WTC11 (cell line): ENCODE measurements around the gene GSTT4. TPM values are rescaled to one million over a fixed set of nuclear protein-coding genes. Genes with fewer than 3 reads are reported as not detected.

Experiments used
- ATAC-seq: fragments of 200-7000 bp; cut with Tn5 transposase; 2 replicates; pipeline ENCODE4 v1.10.0; 2021; ENCODE audit warnings: mild to moderate bottlenecking, moderate library complexity
- CTCF ChIA-PET: fragments of 300-600 bp; sonication (Branson Sonifier 250); formaldehyde crosslinking; loops from one replicate; lab custom pipeline; 2021; ENCODE audit warnings: antibody characterized with exemption; lab: Charles Lee
- POLR2A ChIA-PET: fragments of 350-600 bp; sonication (Branson Sonifier 250); formaldehyde crosslinking; loops from one replicate; lab custom pipeline; 2021; ENCODE audit warnings: antibody characterized with exemption; lab: Charles Lee
- DNase-seq: peaks from one replicate; pipeline ENCODE4 v3.0.0; 2021; ENCODE audit warnings: low spot score
- H3K27ac Mint-ChIP-seq: 2 replicates; pipeline ENCODE4 v1.8.0; 2021; ENCODE audit warnings: mixed read lengths
- H3K27me3 Mint-ChIP-seq: 2 replicates; pipeline ENCODE4 v1.8.0; 2021; ENCODE audit warnings: low read depth, mild to moderate bottlenecking, moderate library complexity, mixed read lengths
- H3K36me3 Mint-ChIP-seq: 2 replicates; pipeline ENCODE4 v1.8.0; 2021; ENCODE audit warnings: mixed read lengths
- H3K4me1 Mint-ChIP-seq: 2 replicates; pipeline ENCODE4 v1.8.0; 2022; ENCODE audit warnings: mixed read lengths
- H3K4me3 Mint-ChIP-seq: 2 replicates; pipeline ENCODE4 v1.8.0; 2021; ENCODE audit warnings: mild to moderate bottlenecking, moderate library complexity, mixed read lengths
- H3K9me3 Mint-ChIP-seq: 2 replicates; pipeline ENCODE4 v1.8.0; 2021; ENCODE audit warnings: mixed read lengths
- AR ChIP-seq: fragments of 250-450 bp; sonication (Bioruptor Pico); IDR thresholded peaks from 2 replicates; pipeline ENCODE4 v1.9.0; 2021; ENCODE audit warnings: mild to moderate bottlenecking
- ATF1 ChIP-seq: sonication (generic); formaldehyde crosslinking; IDR thresholded peaks from 2 replicates; pipeline ENCODE4 v1.8.1; 2023; ENCODE audit warnings: mild to moderate bottlenecking, moderate library complexity, missing genetic modification reagents
- CREB1 ChIP-seq: sonication (generic); formaldehyde crosslinking; IDR thresholded peaks from 2 replicates; pipeline ENCODE4 v1.8.0; 2023; ENCODE audit warnings: mild to moderate bottlenecking, missing genetic modification reagents
- EMX1 ChIP-seq: fragments of 250-450 bp; sonication (Bioruptor Pico); IDR thresholded peaks from 2 replicates; pipeline ENCODE4 v1.8.0; 2021; ENCODE audit warnings: mild to moderate bottlenecking
- ESRRA ChIP-seq: sonication (generic); formaldehyde crosslinking; IDR thresholded peaks from 2 replicates; pipeline ENCODE4 v1.8.1; 2022; ENCODE audit warnings: mild to moderate bottlenecking, missing genetic modification reagents, borderline replicate concordance
- FOXP4 ChIP-seq: sonication (generic); formaldehyde crosslinking; IDR thresholded peaks from 2 replicates; pipeline ENCODE4 v1.8.0; 2022; ENCODE audit warnings: mild to moderate bottlenecking, missing genetic modification reagents
- GABPB1 ChIP-seq: sonication (generic); formaldehyde crosslinking; IDR thresholded peaks from 2 replicates; pipeline ENCODE4 v1.8.1; 2023; ENCODE audit warnings: mild to moderate bottlenecking, missing genetic modification reagents
- JUN ChIP-seq: sonication (generic); formaldehyde crosslinking; IDR thresholded peaks from 2 replicates; pipeline ENCODE4 v1.8.0; 2023; ENCODE audit warnings: mild to moderate bottlenecking, missing genetic modification reagents
- MAX ChIP-seq: sonication (generic); formaldehyde crosslinking; IDR thresholded peaks from 2 replicates; pipeline ENCODE4 v1.8.0; 2022; ENCODE audit warnings: mild to moderate bottlenecking, missing genetic modification reagents
- MYBL2 ChIP-seq: sonication (generic); formaldehyde crosslinking; IDR thresholded peaks from 2 replicates; pipeline ENCODE4 v1.8.1; 2023; ENCODE audit warnings: mild to moderate bottlenecking, moderate library complexity, missing genetic modification reagents
- NFATC4 ChIP-seq: fragments of 250-450 bp; sonication (Bioruptor Pico); IDR thresholded peaks from 2 replicates; pipeline ENCODE4 v1.9.0; 2021; ENCODE audit warnings: mild to moderate bottlenecking
- NR2C2 ChIP-seq: sonication (generic); formaldehyde crosslinking; IDR thresholded peaks from 2 replicates; pipeline ENCODE4 v1.8.0; 2022; ENCODE audit warnings: mild to moderate bottlenecking, missing genetic modification reagents
- OVOL2 ChIP-seq: fragments of 250-450 bp; sonication (Bioruptor Pico); IDR thresholded peaks from 2 replicates; pipeline ENCODE4 v1.9.0; 2021; ENCODE audit warnings: mild to moderate bottlenecking, borderline replicate concordance
- SMAD4 ChIP-seq: sonication (generic); formaldehyde crosslinking; IDR thresholded peaks from 2 replicates; pipeline ENCODE4 v1.8.0; 2022; ENCODE audit warnings: mild to moderate bottlenecking, missing genetic modification reagents
- SP1 ChIP-seq: sonication (generic); formaldehyde crosslinking; conservative IDR thresholded peaks from 2 replicates; pipeline ENCODE4 v1.8.1; 2022; ENCODE audit warnings: missing genetic modification reagents
- TCF7 ChIP-seq: sonication (generic); formaldehyde crosslinking; IDR thresholded peaks from 2 replicates; pipeline ENCODE4 v1.8.0; 2022; ENCODE audit warnings: mild to moderate bottlenecking, low read depth, missing genetic modification reagents, moderate library complexity
- TEAD4 ChIP-seq: sonication (generic); formaldehyde crosslinking; IDR thresholded peaks from 2 replicates; pipeline ENCODE4 v1.8.0; 2022; ENCODE audit warnings: mild to moderate bottlenecking, missing genetic modification reagents
- ZBTB43 ChIP-seq: sonication (generic); formaldehyde crosslinking; IDR thresholded peaks from 2 replicates; pipeline ENCODE4 v1.8.1; 2023; ENCODE audit warnings: mild to moderate bottlenecking, missing genetic modification reagents
- ZNF121 ChIP-seq: sonication (generic); formaldehyde crosslinking; IDR thresholded peaks from 2 replicates; pipeline ENCODE4 v1.8.0; 2023; ENCODE audit warnings: missing genetic modification reagents
- ZNF263 ChIP-seq: sonication (generic); formaldehyde crosslinking; IDR thresholded peaks from 2 replicates; pipeline ENCODE4 v1.8.1; 2022; ENCODE audit warnings: low read depth, mild to moderate bottlenecking, moderate library complexity, missing genetic modification reagents
- ZNF317 ChIP-seq: sonication (generic); formaldehyde crosslinking; IDR thresholded peaks from 2 replicates; pipeline ENCODE4 v1.8.1; 2023; ENCODE audit warnings: low read depth, mild to moderate bottlenecking, moderate library complexity, missing genetic modification reagents, borderline replicate concordance
- ZNF396 ChIP-seq: fragments of 250-450 bp; sonication (Bioruptor Pico); IDR thresholded peaks from 2 replicates; pipeline ENCODE4 v1.8.0; 2021; ENCODE audit warnings: mild to moderate bottlenecking, moderate library complexity, borderline replicate concordance
- ZSCAN18 ChIP-seq: fragments of 250-450 bp; sonication (Bioruptor Pico); IDR thresholded peaks from 2 replicates; pipeline ENCODE4 v2.1.2; 2022; ENCODE audit warnings: mild to moderate bottlenecking, moderate library complexity
- total RNA-seq: library from RNA; stranded (reverse); gene quantifications from 3 replicates; pipeline ENCODE4 v1.2.3, GENCODE V29; 2021

Gene GSTT4
- total RNA-seq, 1 experiment from 2014 or later: not detected

GRCh38 chr22:24025475-24025874 is 20.2 kb upstream of the GSTT4 start:
- Mint-ChIP-seq H3K27me3 (no peaks in the 10 kb centered on the region), H3K4me3 (no peak overlapping the region), H3K4me1 (peaks cover 6% of the 10 kb centered on the region), H3K27ac (no peak overlapping the region; the same call in 1 of the 2 replicates), H3K9me3 (no peaks in the 10 kb centered on the region), H3K36me3 (no peaks in the 10 kb centered on the region)
- POLR2A ChIA-PET: no interaction called here
- TF ChIP-seq NR2C2 (CRISPR knock-in tag): no peak
- no peak for TF ChIP-seq ZNF317 (CRISPR knock-in tag)
- TF ChIP-seq ESRRA (CRISPR knock-in tag): no peak
- no peak for TF ChIP-seq TEAD4 (CRISPR knock-in tag)
- TF ChIP-seq NFATC4 (CRISPR knock-in tag): no peak
- TF ChIP-seq SMAD4 (CRISPR knock-in tag): no peak
- TF ChIP-seq GABPB1 (CRISPR knock-in tag): no peak
- no peak for TF ChIP-seq SP1 (CRISPR knock-in tag)
- no peak for TF ChIP-seq ZSCAN18 (CRISPR knock-in tag)
- TF ChIP-seq OVOL2 (CRISPR knock-in tag): no peak
- no peak for TF ChIP-seq ATF1 (CRISPR knock-in tag)
- ATAC-seq (no peak), DNase-seq (no peak)
- CTCF ChIA-PET: no interaction called here

- Mint-ChIP-seq H3K9me3 (no peaks in the 10 kb centered on the region), H3K27me3 (no peaks in the 10 kb centered on the region), H3K4me1 (peaks cover 6% of the 10 kb centered on the region), H3K36me3 (no peaks in the 10 kb centered on the region), H3K27ac (no peak overlapping the region), H3K4me3 (no peak overlapping the region)
- CTCF ChIA-PET: no interaction called here
- DNase-seq (no peak), ATAC-seq (no peak)
- POLR2A ChIA-PET: no interaction called here
- TF ChIP-seq EMX1 (CRISPR knock-in tag): no peak
- no peak for TF ChIP-seq ZNF396 (CRISPR knock-in tag)
- TF ChIP-seq ATF1 (CRISPR knock-in tag): no peak
- no peak for TF ChIP-seq MAX (CRISPR knock-in tag)
- TF ChIP-seq TEAD4 (CRISPR knock-in tag): no peak
- no peak for TF ChIP-seq ZNF121 (CRISPR knock-in tag)
- TF ChIP-seq CREB1 (CRISPR knock-in tag): no peak
- no peak for TF ChIP-seq FOXP4 (CRISPR knock-in tag)
- no peak for TF ChIP-seq OVOL2 (CRISPR knock-in tag)
- no peak for TF ChIP-seq TCF7 (CRISPR knock-in tag)
- TF ChIP-seq JUN (CRISPR knock-in tag): no peak
- no peak for TF ChIP-seq AR (CRISPR knock-in tag)
- no peak for TF ChIP-seq ZNF263
- no peak for TF ChIP-seq MYBL2
- no peak for TF ChIP-seq ZBTB43 (CRISPR knock-in tag)
Observed at GRCh38 chr22:24024354-24024753, 19.1 kb upstream of the GSTT4 start.
